GM18519 (cell line): ENCODE results near the gene BMPER.

Experiments used
- ATAC-seq: cut with Tn5 transposase; IDR thresholded peaks from one replicate; pipeline ENCODE4 v1.9.1; 2021; ENCODE audit warnings: mild to moderate bottlenecking, moderate library complexity; ENCODE audit not compliant: unreplicated experiment, low FRiP score

Gene BMPER

GRCh38 chr7:33887266-33887975, 17.9 kb upstream of the BMPER start:
- ATAC-seq: no peak

- ATAC-seq: no peak
These were observed 17.2 kb upstream of the BMPER start for GRCh38 chr7:33888166-33888565.

GRCh38 chr7:33892945-33893344, 12.4 kb upstream of the BMPER start:
- no peak for ATAC-seq

- no peak for ATAC-seq
These were observed 12.0 kb upstream of the BMPER start for GRCh38 chr7:33893377-33893776.

GRCh38 chr7:33895025-33895804, 10.1 kb upstream of the BMPER start:
- peak; percentile 93 for ATAC-seq

- ATAC-seq: no peak
These were observed 4.8 kb upstream of the BMPER start for GRCh38 chr7:33900501-33900900.

- ATAC-seq: no peak
These were observed 4.1 kb upstream of the BMPER start for GRCh38 chr7:33901199-33901598.

- no peak for ATAC-seq
These were observed 3.5 kb upstream of the BMPER start for GRCh38 chr7:33901847-33902246.

- ATAC-seq: no peak
These were observed 2.6 kb upstream of the BMPER start for GRCh38 chr7:33902746-33903145.

- ATAC-seq: no peak
These were observed 1.3 kb upstream of the BMPER start for GRCh38 chr7:33903791-33904680.

GRCh38 chr7:33904681-33905388, 504 bp upstream of the BMPER start:
- ATAC-seq: no peak

GRCh38 chr7:33906697-33907096, 1.4 kb downstream of the BMPER start:
- ATAC-seq: no peak

- no peak for ATAC-seq
These were observed 2.3 kb downstream of the BMPER start for GRCh38 chr7:33907625-33908024.

GRCh38 chr7:33909318-33909717, 4.0 kb downstream of the BMPER start:
- no peak for ATAC-seq

- no peak for ATAC-seq
These were observed 4.4 kb downstream of the BMPER start for GRCh38 chr7:33909755-33910154.

GRCh38 chr7:33910756-33911155, 5.4 kb downstream of the BMPER start:
- ATAC-seq: no peak

- no peak for ATAC-seq
These were observed 11.2 kb downstream of the BMPER start for GRCh38 chr7:33916357-33917081.

- no peak for ATAC-seq
These were observed 12.3 kb downstream of the BMPER start for GRCh38 chr7:33917661-33918060.

GRCh38 chr7:33918438-33919143, 13.3 kb downstream of the BMPER start:
- ATAC-seq: no peak
